Stimulated activated CD8-positive, alpha-beta memory T cell treated with anti-CD3 and anti-CD28 coated beads, Interleukin-15, amount 100 ng/mL, for 24 hours (primary cell): ENCODE data around the gene GPC6.

Source experiments
- DNase-seq: peaks from one replicate; pipeline ENCODE4 v3.0.0-alpha.2; 2020; ENCODE audit warnings: low read depth

GPC6 gene

GRCh38 chr13:94413598-94413944 is 1187.0 kb downstream of the GPC6 start:
- no peak for DNase-seq

DNA sequence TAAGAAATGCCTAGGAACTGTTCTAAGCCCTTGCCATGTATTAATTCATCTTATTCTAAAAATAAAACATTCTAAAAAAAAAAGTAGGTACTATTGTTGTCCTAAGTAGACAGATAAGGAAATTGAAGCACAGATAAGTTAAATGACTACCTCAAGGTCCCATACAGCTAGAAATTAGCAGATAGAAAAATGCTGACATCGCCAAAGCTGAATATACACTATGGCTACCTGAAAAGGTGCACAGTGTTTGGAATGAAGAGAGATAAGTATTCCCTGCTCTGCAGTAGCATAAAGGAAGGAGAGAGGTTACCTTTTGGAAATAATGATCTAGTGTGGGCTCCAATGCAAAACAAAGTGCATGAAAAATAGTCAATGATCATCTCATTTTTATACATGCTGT is 1187.5 kb downstream of the GPC6 start:
- no peak for DNase-seq

- DNase-seq: no peak
Measured at GRCh38 chr13:94414708-94415107, 1188.1 kb downstream of the GPC6 start.

- DNase-seq: no peak
Measured at GRCh38 chr13:94415500-94416237, 1189.1 kb downstream of the GPC6 start.

DNA sequence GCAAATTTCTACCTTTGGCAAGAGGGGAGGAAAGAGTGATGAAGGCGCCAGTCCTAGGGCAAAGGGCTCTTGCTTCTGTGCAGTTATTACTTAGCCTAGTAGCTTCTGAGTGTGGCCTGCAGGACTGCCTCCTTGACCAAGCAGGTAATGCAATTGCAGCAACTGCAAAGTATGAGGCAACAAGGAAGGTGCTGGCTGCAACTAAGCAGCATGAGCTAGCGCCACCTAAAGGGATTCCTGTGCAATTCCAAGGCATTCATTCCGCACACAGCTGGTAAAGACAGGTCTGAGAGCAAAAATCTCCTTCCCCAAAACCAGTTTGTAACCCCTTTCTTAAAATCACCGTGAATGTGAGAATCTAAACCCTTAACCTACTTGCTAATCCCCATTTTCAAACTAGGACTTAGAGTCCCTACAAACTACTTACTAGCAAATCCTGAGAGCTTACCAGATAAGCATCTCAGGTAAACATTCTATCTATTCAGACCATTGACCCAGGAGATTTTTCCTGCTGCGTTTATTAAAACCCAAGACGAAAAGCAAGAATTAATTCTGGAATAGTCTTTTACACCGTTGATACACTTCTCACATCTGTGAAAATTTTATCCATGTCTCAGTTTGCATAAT is 1190.0 kb downstream of the GPC6 start:
- no peak for DNase-seq

GRCh38 chr13:94417294-94417693 is 1190.7 kb downstream of the GPC6 start:
- no peak for DNase-seq

- DNase-seq: no peak
Measured at GRCh38 chr13:94419304-94419924, 1192.8 kb downstream of the GPC6 start.

GRCh38 chr13:94419925-94420305 is 1193.3 kb downstream of the GPC6 start:
- no peak for DNase-seq

DNA sequence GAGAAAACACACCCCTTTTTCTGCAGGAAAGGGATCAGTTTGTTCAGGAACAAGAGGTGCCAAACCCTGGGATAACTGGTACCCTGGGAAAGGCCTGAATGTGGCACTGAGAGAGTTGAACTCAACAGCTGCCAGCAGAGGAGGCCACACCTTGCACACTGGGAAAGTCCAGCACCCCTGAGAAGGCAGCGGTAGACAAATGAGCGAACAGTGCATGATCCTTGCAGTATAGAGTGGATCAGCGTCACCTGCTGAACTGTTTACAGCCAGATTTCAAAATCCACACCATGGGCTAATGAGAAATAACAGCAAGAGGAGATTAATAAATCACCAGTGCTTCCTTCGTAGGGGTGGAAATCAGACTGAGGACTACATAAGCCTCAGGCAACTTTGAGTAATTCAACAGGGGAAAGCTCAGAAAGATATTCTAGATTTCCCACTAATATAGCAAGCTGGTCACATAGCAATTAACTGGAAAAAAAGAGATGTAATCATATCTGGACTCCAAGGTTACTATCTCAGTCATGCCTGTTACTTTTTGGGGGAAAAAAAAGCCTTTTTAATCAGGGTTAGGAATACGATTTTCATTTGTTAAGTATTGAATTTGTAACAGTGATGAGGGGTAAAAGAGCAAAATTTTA is 1200.8 kb downstream of the GPC6 start:
- DNase-seq: no peak

DNA sequence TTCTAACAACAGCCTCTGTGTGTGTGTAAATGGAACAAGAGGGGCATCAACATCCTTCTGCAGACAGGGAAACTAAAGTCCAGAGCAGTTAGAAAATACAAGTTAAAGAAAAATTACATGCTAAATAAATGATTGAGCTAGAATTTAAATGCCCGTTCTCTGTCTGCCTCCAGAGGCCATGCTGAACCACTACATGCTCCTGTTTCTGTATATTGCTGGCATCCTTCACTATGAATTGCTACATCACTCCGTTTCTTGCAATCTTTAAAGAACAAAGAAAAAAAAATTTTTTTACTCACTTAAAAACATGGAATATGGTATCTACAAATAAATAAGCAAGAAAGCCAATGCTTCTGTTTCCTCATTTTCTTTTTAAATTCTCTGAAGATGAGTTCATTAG is 1205.0 kb downstream of the GPC6 start:
- no peak for DNase-seq

GRCh38 chr13:94431987-94432386 is 1205.4 kb downstream of the GPC6 start:
- DNase-seq: no peak

DNA sequence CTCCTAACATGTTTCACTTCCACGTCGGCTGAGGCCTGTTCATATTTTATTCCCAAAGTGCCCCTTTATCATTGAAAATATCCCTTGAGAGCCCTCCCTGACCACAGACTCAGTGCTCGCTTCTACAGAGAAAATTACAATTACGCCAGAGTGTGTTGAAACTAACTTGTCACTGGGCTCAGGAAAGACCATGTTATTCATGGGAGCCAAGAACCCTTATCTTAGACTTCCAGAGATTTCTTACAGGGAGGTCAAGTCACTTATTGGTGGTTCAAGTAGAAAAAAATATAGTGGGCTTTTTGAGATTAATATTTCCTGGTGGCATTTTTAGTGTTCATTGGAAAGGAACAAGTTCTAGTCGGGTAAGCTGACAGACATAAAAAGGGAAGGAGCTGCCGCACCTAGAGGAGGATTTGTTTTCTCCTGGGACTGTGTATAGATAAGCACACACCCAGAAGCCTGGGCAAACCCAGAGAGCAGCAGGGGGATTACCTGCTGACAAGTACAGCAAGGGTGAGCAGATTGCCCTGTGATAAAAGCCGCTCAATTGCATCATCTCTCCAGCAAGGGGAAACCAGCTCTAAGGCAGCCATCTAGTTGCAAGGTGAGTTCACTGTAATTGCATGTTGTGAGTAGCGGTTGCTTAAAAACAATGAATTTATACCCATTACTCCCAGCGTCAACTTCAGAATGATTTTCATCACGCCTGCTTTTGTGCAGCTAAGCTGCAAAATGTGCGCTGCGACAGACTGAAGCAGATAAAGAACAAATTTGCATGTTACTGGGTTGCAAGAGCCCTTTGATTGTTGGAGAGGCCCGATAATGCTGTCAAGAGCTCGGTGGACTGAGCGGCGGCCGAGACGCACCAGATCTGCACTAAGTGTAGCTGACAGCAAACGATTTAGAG is 1206.7 kb downstream of the GPC6 start:
- no peak for DNase-seq

GRCh38 chr13:94435604-94436226 is 1209.1 kb downstream of the GPC6 start:
- no peak for DNase-seq

GRCh38 chr13:94444826-94445225 is 1218.2 kb downstream of the GPC6 start:
- no peak for DNase-seq

DNA sequence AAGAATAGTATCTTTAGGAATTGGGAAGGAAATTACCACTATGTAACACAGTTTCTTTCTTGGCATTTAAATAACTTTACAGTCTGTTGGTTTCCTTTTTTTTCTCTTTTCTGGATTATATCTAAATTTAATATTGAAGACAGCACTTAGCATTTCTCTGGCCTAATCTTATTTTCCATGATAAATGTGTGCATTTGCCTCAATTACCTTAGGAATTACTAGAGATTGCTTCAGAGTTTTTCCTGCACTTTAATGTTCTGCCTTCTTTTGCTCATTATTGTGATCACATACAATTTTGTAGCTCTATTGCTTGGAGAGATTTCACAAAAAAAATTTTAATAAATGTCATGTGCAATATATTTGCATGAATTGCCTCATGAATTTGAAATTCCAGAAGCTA is 1227.7 kb downstream of the GPC6 start:
- DNase-seq: no peak

GRCh38 chr13:94454906-94455305 is 1228.3 kb downstream of the GPC6 start:
- DNase-seq: no peak

DNA sequence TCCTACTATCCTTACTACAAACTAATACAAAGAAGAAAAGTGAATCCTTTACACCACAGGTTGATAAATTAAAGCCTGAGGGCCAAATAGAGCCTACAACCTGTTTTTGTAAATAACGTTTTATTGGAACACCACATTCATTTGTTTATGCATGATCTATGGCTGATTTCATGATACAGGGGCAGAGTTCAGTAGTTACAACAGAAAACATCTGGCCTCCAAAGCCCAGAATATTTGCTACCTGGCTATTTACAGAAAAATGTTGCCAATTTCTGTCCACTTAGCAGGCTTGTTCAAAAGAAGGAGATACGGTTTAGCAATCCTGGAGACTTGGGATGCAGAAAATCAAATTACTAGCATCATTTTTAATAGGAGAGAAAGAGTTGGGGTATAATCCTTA is 1228.8 kb downstream of the GPC6 start:
- DNase-seq: no peak
